ENCODE data around the gene CLEC17A.
"Not testable (repeated sequence)": the region's sequence is repeated elsewhere in the genome, so short reads cannot be mapped to it uniquely, and the experiment has no call there.

The CLEC17A gene

GRCh38 chr19:14580623-14581237 is 2.2 kb upstream of the CLEC17A start:
- H3K27me3 Mint-ChIP-seq = no peaks in the 10 kb centered on the region
- H3K4me1 Mint-ChIP-seq (ENCODE audit: low read depth) = peaks cover 31% of the 10 kb centered on the region
- intact Hi-C loops (cut with micrococcal nuclease) = no loop called here
- no peak overlapping the region for H3K27ac Mint-ChIP-seq
- H3K4me3 Mint-ChIP-seq = no peak overlapping the region
- H3K36me3 Mint-ChIP-seq (ENCODE audit: low read depth) = no peaks in the 10 kb centered on the region
- H3K9me3 Mint-ChIP-seq = no peaks in the 10 kb centered on the region

- H3K36me3 Mint-ChIP-seq (ENCODE audit: low read depth); intact Hi-C loops (cut with micrococcal nuclease); H3K27me3 Mint-ChIP-seq; H3K27ac Mint-ChIP-seq; H3K9me3 Mint-ChIP-seq; H3K4me3 Mint-ChIP-seq: not testable (repeated sequence)
- peaks cover 38% of the 10 kb centered on the region for H3K4me1 Mint-ChIP-seq (ENCODE audit: low read depth)
These were observed 1.5 kb downstream of the CLEC17A start for GRCh38 chr19:14584372-14584771.

- H3K4me3 Mint-ChIP-seq; intact Hi-C loops (cut with micrococcal nuclease); H3K27me3 Mint-ChIP-seq; H3K36me3 Mint-ChIP-seq (ENCODE audit: low read depth); H3K27ac Mint-ChIP-seq; H3K9me3 Mint-ChIP-seq: not testable (repeated sequence)
- H3K4me1 Mint-ChIP-seq (ENCODE audit: low read depth) = peaks cover 38% of the 10 kb centered on the region
These were observed 2.3 kb downstream of the CLEC17A start for GRCh38 chr19:14585187-14585586.

- H3K27me3 Mint-ChIP-seq; H3K4me3 Mint-ChIP-seq; intact Hi-C loops (cut with micrococcal nuclease); H3K36me3 Mint-ChIP-seq (ENCODE audit: low read depth); H3K9me3 Mint-ChIP-seq; H3K27ac Mint-ChIP-seq: not testable (repeated sequence)
- peaks cover 19% of the 10 kb centered on the region for H3K4me1 Mint-ChIP-seq (ENCODE audit: low read depth)
These were observed 6.5 kb downstream of the CLEC17A start for GRCh38 chr19:14589433-14589832.

- Mint-ChIP-seq H3K27ac (no peak overlapping the region), H3K27me3 (peaks cover 21% of the 10 kb centered on the region), H3K9me3 (peaks cover 11% of the 10 kb centered on the region), H3K4me1 (ENCODE audit: low read depth) (no peaks in the 10 kb centered on the region), H3K4me3 (no peak overlapping the region), H3K36me3 (ENCODE audit: low read depth) (no peaks in the 10 kb centered on the region)
- intact Hi-C loops (cut with micrococcal nuclease) = no loop called here
These were observed 12.7 kb downstream of the CLEC17A start for GRCh38 chr19:14595558-14595957.

GRCh38 chr19:14599548-14600147 is 16.8 kb downstream of the CLEC17A start:
- peaks cover 11% of the 10 kb centered on the region for H3K9me3 Mint-ChIP-seq
- no peak overlapping the region for H3K4me3 Mint-ChIP-seq
- H3K27ac Mint-ChIP-seq = no peak overlapping the region
- H3K4me1 Mint-ChIP-seq (ENCODE audit: low read depth) = no peaks in the 10 kb centered on the region
- H3K36me3 Mint-ChIP-seq (ENCODE audit: low read depth) = no peaks in the 10 kb centered on the region
- intact Hi-C loops (cut with micrococcal nuclease) = no loop called here
- peaks cover 15% of the 10 kb centered on the region for H3K27me3 Mint-ChIP-seq

- intact Hi-C loops (cut with micrococcal nuclease) = no loop called here
- Mint-ChIP-seq H3K9me3 (no peaks in the 10 kb centered on the region), H3K27me3 (peaks cover 2% of the 10 kb centered on the region), H3K4me3 (no peak overlapping the region), H3K36me3 (ENCODE audit: low read depth) (no peaks in the 10 kb centered on the region), H3K27ac (no peak overlapping the region), H3K4me1 (ENCODE audit: low read depth) (peaks cover 5% of the 10 kb centered on the region)
These were observed 21.1 kb downstream of the CLEC17A start for GRCh38 chr19:14603990-14604387.

- Mint-ChIP-seq H3K9me3 (no peaks in the 10 kb centered on the region), H3K27me3 (peaks cover 5% of the 10 kb centered on the region), H3K27ac (no peak overlapping the region), H3K4me1 (ENCODE audit: low read depth) (peaks cover 11% of the 10 kb centered on the region), H3K4me3 (no peak overlapping the region), H3K36me3 (ENCODE audit: low read depth) (no peaks in the 10 kb centered on the region)
- intact Hi-C loops (cut with micrococcal nuclease) = no loop called here
These were observed 23.7 kb downstream of the CLEC17A start for GRCh38 chr19:14606627-14607026.

- H3K36me3 Mint-ChIP-seq (ENCODE audit: low read depth) = no peaks in the 10 kb centered on the region
- peaks cover 3% of the 10 kb centered on the region for H3K27me3 Mint-ChIP-seq
- no peak overlapping the region for H3K4me3 Mint-ChIP-seq
- H3K27ac Mint-ChIP-seq = no peak overlapping the region
- H3K4me1 Mint-ChIP-seq (ENCODE audit: low read depth) = peaks cover 24% of the 10 kb centered on the region
- intact Hi-C loops (cut with micrococcal nuclease) = no loop called here
- no peaks in the 10 kb centered on the region for H3K9me3 Mint-ChIP-seq
These were observed 28.2 kb downstream of the CLEC17A start for GRCh38 chr19:14611051-14611450.

GRCh38 chr19:14612242-14612641 is 29.4 kb downstream of the CLEC17A start:
- H3K27me3 Mint-ChIP-seq; H3K27ac Mint-ChIP-seq; intact Hi-C loops (cut with micrococcal nuclease); H3K4me3 Mint-ChIP-seq; H3K36me3 Mint-ChIP-seq (ENCODE audit: low read depth); H3K9me3 Mint-ChIP-seq: not testable (repeated sequence)
- H3K4me1 Mint-ChIP-seq (ENCODE audit: low read depth) = peaks cover 36% of the 10 kb centered on the region

- Mint-ChIP-seq H3K9me3 (no peaks in the 10 kb centered on the region), H3K4me3 (no peak overlapping the region), H3K27me3 (peaks cover 3% of the 10 kb centered on the region), H3K27ac (no peak overlapping the region), H3K4me1 (ENCODE audit: low read depth) (peaks cover 41% of the 10 kb centered on the region), H3K36me3 (ENCODE audit: low read depth) (no peaks in the 10 kb centered on the region)
- intact Hi-C loops (cut with micrococcal nuclease) = no loop called here
These were observed 29.8 kb downstream of the CLEC17A start for GRCh38 chr19:14612657-14613056.

- H3K27ac Mint-ChIP-seq = peak overlapping the region; percentile 40
- intact Hi-C loops (cut with micrococcal nuclease); H3K4me3 Mint-ChIP-seq: not testable (repeated sequence)
These were observed 30.7 kb downstream of the CLEC17A start for GRCh38 chr19:14613399-14614098.

GRCh38 chr19:14614099-14614412 is 31.2 kb downstream of the CLEC17A start:
- H3K36me3 Mint-ChIP-seq (ENCODE audit: low read depth) = no peaks in the 10 kb centered on the region
- intact Hi-C loops (cut with micrococcal nuclease) = no loop called here
- peaks cover 3% of the 10 kb centered on the region for H3K27me3 Mint-ChIP-seq
- peaks cover 4% of the 10 kb centered on the region for H3K9me3 Mint-ChIP-seq
- no peak overlapping the region for H3K4me3 Mint-ChIP-seq
- H3K4me1 Mint-ChIP-seq (ENCODE audit: low read depth) = peaks cover 42% of the 10 kb centered on the region
- H3K27ac Mint-ChIP-seq = peak overlapping the region; percentile 40

More at GRCh38 chr19:14613399-14614098, 30.7 kb downstream of the CLEC17A start:
- H3K9me3 Mint-ChIP-seq; H3K27me3 Mint-ChIP-seq; H3K36me3 Mint-ChIP-seq (ENCODE audit: low read depth): not testable (repeated sequence)
- H3K4me1 Mint-ChIP-seq (ENCODE audit: low read depth) = peaks cover 42% of the 10 kb centered on the region

GRCh38 chr19:14615623-14616022 is 32.7 kb downstream of the CLEC17A start:
- Mint-ChIP-seq H3K27ac (peak overlapping the region; percentile 2), H3K27me3 (no peaks in the 10 kb centered on the region), H3K4me3 (no peak overlapping the region), H3K9me3 (peaks cover 15% of the 10 kb centered on the region), H3K36me3 (ENCODE audit: low read depth) (no peaks in the 10 kb centered on the region), H3K4me1 (ENCODE audit: low read depth) (peaks cover 42% of the 10 kb centered on the region)
- intact Hi-C loops (cut with micrococcal nuclease) = no loop called here

Data from dendritic cell treated with granulocyte-macrophage colony-stimulating factor and Interleukin-4, amounts not matched to agents 40 ng/mL and 50 ng/mL, for 4 days (primary cell).